Mesodermal cell (in vitro differentiated cells): ENCODE data around the gene TFF1.

Experiments used
- H3K27ac ChIP-seq: 2 replicates; pipeline ENCODE4 v1.7.0; 2013; ENCODE audit warnings: mild to moderate bottlenecking, low read depth, low read length, moderate library complexity; ENCODE audit not compliant: severe bottlenecking
- H3K36me3 ChIP-seq: 2 replicates; pipeline ENCODE4 v1.7.1; 2013; ENCODE audit warnings: mild to moderate bottlenecking, low read length, moderate library complexity; ENCODE audit not compliant: control insufficient read depth, insufficient read depth
- H3K4me1 ChIP-seq: one replicate; pipeline ENCODE4 v1.7.1; 2013; ENCODE audit warnings: mild to moderate bottlenecking, low read length; ENCODE audit not compliant: insufficient read depth, control insufficient read depth, poor library complexity, severe bottlenecking
- H3K4me3 ChIP-seq: 2 replicates; pipeline ENCODE4 v1.7.0; 2013; ENCODE audit warnings: low read length, control low read depth, mild to moderate bottlenecking; ENCODE audit not compliant: insufficient read depth, poor library complexity, severe bottlenecking; ENCODE audit errors: extremely low read depth
- H3K9me3 ChIP-seq: 2 replicates; pipeline ENCODE4 v1.7.1; 2013; ENCODE audit warnings: mild to moderate bottlenecking, low read length, moderate library complexity; ENCODE audit not compliant: control insufficient read depth
- WGBS, 2 experiments: methylation state at CpG; one replicate each; pipeline ENCODE4 v1.1.5; 2013; ENCODE audit warnings: missing lambda C conversion rate in 2 of 2; ENCODE audit not compliant: insufficient coverage in 2 of 2; 5-methylcytosine and 5-hydroxymethylcytosine counted together

TFF1 gene

GRCh38 chr21:42390193-42390592 is 23.9 kb upstream of the TFF1 start:
- H3K9me3 ChIP-seq: no peaks in the 10 kb centered on the region
- no peak overlapping the region for H3K4me3 ChIP-seq
- no peak overlapping the region for H3K27ac ChIP-seq
- 84 to 100% methylated on average over 1 to 4 of the region's 5 CpGs for WGBS, 2 experiments
- H3K4me1 ChIP-seq: peaks cover 6% of the 10 kb centered on the region
- no peaks in the 10 kb centered on the region for H3K36me3 ChIP-seq

- Histone ChIP-seq H3K4me3 (no peak overlapping the region), H3K4me1 (peaks cover 6% of the 10 kb centered on the region), H3K36me3 (no peaks in the 10 kb centered on the region), H3K27ac (no peak overlapping the region), H3K9me3 (no peaks in the 10 kb centered on the region)
- WGBS, 2 experiments: 72 to 87% methylated on average over 2 to 5 of the region's 6 CpGs
Observed at GRCh38 chr21:42389449-42389835, 23.1 kb upstream of the TFF1 start.

GRCh38 chr21:42388740-42389448 is 22.6 kb upstream of the TFF1 start:
- no peak overlapping the region for H3K27ac ChIP-seq
- no peak overlapping the region for H3K4me3 ChIP-seq
- H3K9me3 ChIP-seq: no peaks in the 10 kb centered on the region
- H3K4me1 ChIP-seq: peaks cover 6% of the 10 kb centered on the region
- 77 to 84% methylated on average over 18 to 19 of the region's 20 CpGs for WGBS, 2 experiments
- no peaks in the 10 kb centered on the region for H3K36me3 ChIP-seq

- 87 to 100% methylated on average over 4 of the region's 6 CpGs for WGBS, 2 experiments
- H3K27ac ChIP-seq: no peak overlapping the region
Observed at GRCh38 chr21:42387843-42388340, 21.6 kb upstream of the TFF1 start.

GRCh38 chr21:42387164-42387563 is 20.8 kb upstream of the TFF1 start:
- 33% methylated on average over 1 of the region's 3 CpGs; no CpG with 5 or more reads in 1 of the 2 experiments for WGBS, 2 experiments
- peaks cover 6% of the 10 kb centered on the region for H3K4me1 ChIP-seq

More at GRCh38 chr21:42387843-42388340, 21.6 kb upstream of the TFF1 start:
- peaks cover 6% of the 10 kb centered on the region for H3K4me1 ChIP-seq
- no peaks in the 10 kb centered on the region for H3K9me3 ChIP-seq
- no peak overlapping the region for H3K4me3 ChIP-seq
- no peaks in the 10 kb centered on the region for H3K36me3 ChIP-seq

GRCh38 chr21:42386034-42386591 is 19.8 kb upstream of the TFF1 start:
- Histone ChIP-seq H3K4me1 (peaks cover 6% of the 10 kb centered on the region), H3K4me3 (no peak overlapping the region), H3K36me3 (no peaks in the 10 kb centered on the region), H3K9me3 (no peaks in the 10 kb centered on the region), H3K27ac (no peak overlapping the region)
- 91 to 96% methylated on average over 10 to 11 of the region's 11 CpGs for WGBS, 2 experiments

More at GRCh38 chr21:42387164-42387563, 20.8 kb upstream of the TFF1 start:
- Histone ChIP-seq H3K4me3 (no peak overlapping the region), H3K9me3 (no peaks in the 10 kb centered on the region), H3K27ac (no peak overlapping the region), H3K36me3 (no peaks in the 10 kb centered on the region)

GRCh38 chr21:42385619-42386018 is 19.3 kb upstream of the TFF1 start:
- Histone ChIP-seq H3K4me1 (peaks cover 6% of the 10 kb centered on the region), H3K36me3 (no peaks in the 10 kb centered on the region), H3K27ac (no peak overlapping the region), H3K4me3 (no peak overlapping the region), H3K9me3 (no peaks in the 10 kb centered on the region)
- 86 to 87% methylated on average over 5 of the region's 5 CpGs for WGBS, 2 experiments

- Histone ChIP-seq H3K9me3 (no peaks in the 10 kb centered on the region), H3K4me1 (peaks cover 6% of the 10 kb centered on the region), H3K36me3 (no peaks in the 10 kb centered on the region), H3K4me3 (no peak overlapping the region), H3K27ac (no peak overlapping the region)
- WGBS, 2 experiments: 96 to 100% methylated on average over 2 of the region's 2 CpGs
Observed at GRCh38 chr21:42384989-42385388, 18.7 kb upstream of the TFF1 start.

GRCh38 chr21:42384156-42384945 is 18.0 kb upstream of the TFF1 start:
- Histone ChIP-seq H3K9me3 (no peaks in the 10 kb centered on the region), H3K27ac (no peak overlapping the region), H3K4me3 (no peak overlapping the region), H3K36me3 (no peaks in the 10 kb centered on the region), H3K4me1 (peaks cover 6% of the 10 kb centered on the region)
- 85 to 89% methylated on average over 4 to 7 of the region's 8 CpGs for WGBS, 2 experiments

GRCh38 chr21:42383331-42383730 is 17.0 kb upstream of the TFF1 start:
- Histone ChIP-seq H3K27ac (no peak overlapping the region), H3K4me3 (no peak overlapping the region), H3K4me1 (peaks cover 6% of the 10 kb centered on the region), H3K9me3 (no peaks in the 10 kb centered on the region), H3K36me3 (no peaks in the 10 kb centered on the region)
- 60 to 94% methylated on average over 1 to 4 of the region's 6 CpGs for WGBS, 2 experiments
